ENCODE measurements around the gene PCNX1.

DNA sequence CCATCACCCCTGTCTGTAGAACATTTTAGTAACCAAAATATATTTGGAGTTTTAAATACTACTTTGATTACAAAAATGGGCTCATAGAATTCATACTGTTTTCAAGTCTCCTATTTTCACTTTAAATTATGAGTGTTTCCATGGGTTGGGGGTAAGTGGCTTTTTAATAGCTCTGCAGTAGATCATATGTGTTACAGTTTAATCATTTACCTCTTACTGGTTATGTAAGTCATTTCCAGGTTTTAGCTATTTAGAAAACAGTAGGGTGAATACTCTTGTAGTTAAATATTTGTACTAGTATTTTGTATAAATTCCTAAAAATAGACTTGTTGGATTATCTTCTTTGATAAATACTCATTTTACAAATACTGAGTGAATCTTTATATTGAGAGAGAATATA is 8.2 kb downstream of the PCNX1 start:
- TF ChIP-seq POLR2AphosphoS5 (IDR thresholded peaks at IDR 0.05; ENCODE audit: low read depth, low read length) (no peak), TAF1 (IDR thresholded peaks at IDR 0.05; ENCODE audit: borderline replicate concordance, insufficient read depth, low read length) (no peak), SIN3A (IDR thresholded peaks at IDR 0.05; ENCODE audit: borderline replicate concordance, insufficient read depth, low read length) (no peak)
- TF ChIP-seq, protein P1, sequence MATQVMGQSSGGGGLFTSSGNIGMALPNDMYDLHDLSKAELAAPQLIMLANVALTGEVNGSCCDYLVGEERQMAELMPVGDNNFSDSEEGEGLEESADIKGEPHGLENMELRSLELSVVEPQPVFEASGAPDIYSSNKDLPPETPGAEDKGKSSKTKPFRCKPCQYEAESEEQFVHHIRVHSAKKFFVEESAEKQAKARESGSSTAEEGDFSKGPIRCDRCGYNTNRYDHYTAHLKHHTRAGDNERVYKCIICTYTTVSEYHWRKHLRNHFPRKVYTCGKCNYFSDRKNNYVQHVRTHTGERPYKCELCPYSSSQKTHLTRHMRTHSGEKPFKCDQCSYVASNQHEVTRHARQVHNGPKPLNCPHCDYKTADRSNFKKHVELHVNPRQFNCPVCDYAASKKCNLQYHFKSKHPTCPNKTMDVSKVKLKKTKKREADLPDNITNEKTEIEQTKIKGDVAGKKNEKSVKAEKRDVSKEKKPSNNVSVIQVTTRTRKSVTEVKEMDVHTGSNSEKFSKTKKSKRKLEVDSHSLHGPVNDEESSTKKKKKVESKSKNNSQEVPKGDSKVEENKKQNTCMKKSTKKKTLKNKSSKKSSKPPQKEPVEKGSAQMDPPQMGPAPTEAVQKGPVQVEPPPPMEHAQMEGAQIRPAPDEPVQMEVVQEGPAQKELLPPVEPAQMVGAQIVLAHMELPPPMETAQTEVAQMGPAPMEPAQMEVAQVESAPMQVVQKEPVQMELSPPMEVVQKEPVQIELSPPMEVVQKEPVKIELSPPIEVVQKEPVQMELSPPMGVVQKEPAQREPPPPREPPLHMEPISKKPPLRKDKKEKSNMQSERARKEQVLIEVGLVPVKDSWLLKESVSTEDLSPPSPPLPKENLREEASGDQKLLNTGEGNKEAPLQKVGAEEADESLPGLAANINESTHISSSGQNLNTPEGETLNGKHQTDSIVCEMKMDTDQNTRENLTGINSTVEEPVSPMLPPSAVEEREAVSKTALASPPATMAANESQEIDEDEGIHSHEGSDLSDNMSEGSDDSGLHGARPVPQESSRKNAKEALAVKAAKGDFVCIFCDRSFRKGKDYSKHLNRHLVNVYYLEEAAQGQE (IDR thresholded peaks at IDR 0.05; ENCODE audit: insufficient read depth in 1 of 2, low read depth in 2 of 2, low read length in 2 of 2): no peak

All from PFSK-1 (cell line).